HUES64 (cell line): Measurements from ENCODE around the gene IKBKE.

Experiments used
- H3K27ac ChIP-seq: 2 replicates; pipeline ENCODE4 v1.7.0; 2013; ENCODE audit warnings: low read depth, low read length, inconsistent platforms
- H3K27me3 ChIP-seq: 2 replicates; pipeline ENCODE4 v1.6.1; 2013; ENCODE audit warnings: mild to moderate bottlenecking, low read length; ENCODE audit not compliant: insufficient read depth
- H3K36me3 ChIP-seq: 2 replicates; pipeline ENCODE4 v1.6.1; 2013; ENCODE audit warnings: mild to moderate bottlenecking, low read length; ENCODE audit not compliant: insufficient read depth
- H3K4me1 ChIP-seq: 2 replicates; pipeline ENCODE4 v1.6.1; 2013; ENCODE audit warnings: mild to moderate bottlenecking, low read length, moderate library complexity; ENCODE audit not compliant: insufficient read depth
- H3K4me3 ChIP-seq: 2 replicates; pipeline ENCODE4 v1.5.1; 2013; ENCODE audit warnings: mild to moderate bottlenecking, low read length, moderate library complexity
- H3K9ac ChIP-seq: 2 replicates; pipeline ENCODE4 v1.6.1; 2013; ENCODE audit warnings: mild to moderate bottlenecking, low read depth, low read length
- H3K9me3 ChIP-seq: 2 replicates; pipeline ENCODE4 v1.6.1; 2013; ENCODE audit warnings: low read depth, low read length; ENCODE audit not compliant: insufficient read depth
- WGBS: fragments of 150-250, 120-280 bp; methylation state at CpG from one replicate; pipeline ENCODE4 v1.1.7; 2013; ENCODE audit warnings: missing lambda C conversion rate; 5-methylcytosine and 5-hydroxymethylcytosine counted together

The IKBKE gene

GRCh38 chr1:206532368-206532767 lies 62.1 kb downstream of the IKBKE start:
- Histone ChIP-seq H3K36me3 (no peaks in the 10 kb centered on the region), H3K27me3 (no peaks in the 10 kb centered on the region), H3K4me1 (no peaks in the 10 kb centered on the region), H3K9me3 (no peaks in the 10 kb centered on the region), H3K27ac (no peak overlapping the region), H3K9ac (no peak overlapping the region), H3K4me3 (no peak overlapping the region)
- WGBS = 84% methylated on average over 6 of the region's 7 CpGs

- 89% methylated on average over 3 of the region's 3 CpGs for WGBS
- Histone ChIP-seq H3K4me3 (no peak overlapping the region), H3K4me1 (no peaks in the 10 kb centered on the region), H3K9ac (no peak overlapping the region), H3K27ac (no peak overlapping the region), H3K9me3 (no peaks in the 10 kb centered on the region), H3K36me3 (no peaks in the 10 kb centered on the region), H3K27me3 (no peaks in the 10 kb centered on the region)
Measured at GRCh38 chr1:206534552-206534951, 64.3 kb downstream of the IKBKE start.

- Histone ChIP-seq H3K27ac (no peak overlapping the region), H3K36me3 (no peaks in the 10 kb centered on the region), H3K4me1 (no peaks in the 10 kb centered on the region), H3K9me3 (no peaks in the 10 kb centered on the region), H3K4me3 (no peak overlapping the region), H3K27me3 (no peaks in the 10 kb centered on the region), H3K9ac (no peak overlapping the region)
- 87% methylated on average over 6 of the region's 6 CpGs for WGBS
Measured at GRCh38 chr1:206535853-206536188, 65.5 kb downstream of the IKBKE start.

GRCh38 chr1:206537141-206537540 lies 66.9 kb downstream of the IKBKE start:
- 84% methylated on average over 4 of the region's 4 CpGs for WGBS
- H3K4me3 ChIP-seq = no peak overlapping the region
- no peaks in the 10 kb centered on the region for H3K27me3 ChIP-seq
- H3K9me3 ChIP-seq = no peaks in the 10 kb centered on the region
- H3K27ac ChIP-seq = no peak overlapping the region
- H3K9ac ChIP-seq = no peak overlapping the region
- H3K36me3 ChIP-seq = no peaks in the 10 kb centered on the region
- no peaks in the 10 kb centered on the region for H3K4me1 ChIP-seq

- H3K27ac ChIP-seq = no peak overlapping the region
- H3K36me3 ChIP-seq = no peaks in the 10 kb centered on the region
- no peaks in the 10 kb centered on the region for H3K4me1 ChIP-seq
- H3K9me3 ChIP-seq = no peaks in the 10 kb centered on the region
- 91% methylated on average over 6 of the region's 6 CpGs for WGBS
- no peak overlapping the region for H3K4me3 ChIP-seq
- no peak overlapping the region for H3K9ac ChIP-seq
- H3K27me3 ChIP-seq = no peaks in the 10 kb centered on the region
Measured at GRCh38 chr1:206538086-206538770, 68.0 kb downstream of the IKBKE start.

- H3K27ac ChIP-seq = no peak overlapping the region
- H3K9ac ChIP-seq = no peak overlapping the region
- no peak overlapping the region for H3K4me3 ChIP-seq
- H3K4me1 ChIP-seq = no peaks in the 10 kb centered on the region
- 98% methylated on average over 9 of the region's 10 CpGs for WGBS
- H3K27me3 ChIP-seq = no peaks in the 10 kb centered on the region
- H3K9me3 ChIP-seq = no peaks in the 10 kb centered on the region
- no peaks in the 10 kb centered on the region for H3K36me3 ChIP-seq
Measured at GRCh38 chr1:206538901-206539640, 68.8 kb downstream of the IKBKE start.

- no peak overlapping the region for H3K4me3 ChIP-seq
- 86% methylated on average over 8 of the region's 8 CpGs for WGBS
- no peaks in the 10 kb centered on the region for H3K36me3 ChIP-seq
- H3K9ac ChIP-seq = no peak overlapping the region
- H3K9me3 ChIP-seq = no peaks in the 10 kb centered on the region
- no peaks in the 10 kb centered on the region for H3K4me1 ChIP-seq
- no peak overlapping the region for H3K27ac ChIP-seq
- no peaks in the 10 kb centered on the region for H3K27me3 ChIP-seq
Measured at GRCh38 chr1:206540044-206540780, 69.9 kb downstream of the IKBKE start.

GRCh38 chr1:206541236-206541833 lies 71.1 kb downstream of the IKBKE start:
- no peaks in the 10 kb centered on the region for H3K27me3 ChIP-seq

GRCh38 chr1:206544562-206545257 lies 74.4 kb downstream of the IKBKE start:
- H3K9ac ChIP-seq = no peak overlapping the region
- H3K27me3 ChIP-seq = no peaks in the 10 kb centered on the region
- H3K27ac ChIP-seq = no peak overlapping the region
- WGBS = 11% methylated on average over 9 of the region's 9 CpGs
- no peaks in the 10 kb centered on the region for H3K9me3 ChIP-seq
- no peak overlapping the region for H3K4me3 ChIP-seq
- H3K36me3 ChIP-seq = no peaks in the 10 kb centered on the region
- no peaks in the 10 kb centered on the region for H3K4me1 ChIP-seq

More at GRCh38 chr1:206541236-206541833, 71.1 kb downstream of the IKBKE start:
- WGBS = 93% methylated on average over 7 of the region's 7 CpGs
- H3K4me3 ChIP-seq = no peak overlapping the region
- H3K4me1 ChIP-seq = no peaks in the 10 kb centered on the region
- H3K36me3 ChIP-seq = no peaks in the 10 kb centered on the region
- H3K27ac ChIP-seq = no peak overlapping the region
- H3K9me3 ChIP-seq = no peaks in the 10 kb centered on the region
- no peak overlapping the region for H3K9ac ChIP-seq

GRCh38 chr1:206545351-206545750 lies 75.1 kb downstream of the IKBKE start:
- no peak overlapping the region for H3K4me3 ChIP-seq
- H3K27ac ChIP-seq = no peak overlapping the region
- H3K27me3 ChIP-seq = no peaks in the 10 kb centered on the region
- no peaks in the 10 kb centered on the region for H3K4me1 ChIP-seq
- H3K36me3 ChIP-seq = no peaks in the 10 kb centered on the region
- H3K9me3 ChIP-seq = no peaks in the 10 kb centered on the region
- H3K9ac ChIP-seq = no peak overlapping the region
- 100% methylated on average over 1 of the region's 1 CpG for WGBS
